Measurements from ENCODE around the gene TRAF7. TPM values are rescaled to one million over a fixed set of nuclear protein-coding genes. Genes with fewer than 3 reads are reported as not detected.
"Not testable (repeated sequence)": the region's sequence is repeated elsewhere in the genome, so short reads cannot be mapped to it uniquely, and the experiment has no call there.

Gene TRAF7
- total and polyA plus RNA-seq, 2 of the 8 experiments (the other 6 are each of a cell fraction or from before 2014, with no cell fraction given) = 96.8 to 148 TPM

GRCh38 chr16:2133797-2134196, 21.8 kb upstream of the TRAF7 start:
- H4K5ac ChIP-seq (ENCODE audit: insufficient read length, low read depth, low read length); CTCF ChIA-PET (ENCODE audit: partially characterized antibody); H3K4me3 ChIP-seq (ENCODE audit: extremely low read depth in 1 of 4, insufficient read depth in 2 of 4, low read depth in 3 of 4, low read length in 4 of 4); H4K8ac ChIP-seq (ENCODE audit: extremely low read depth, insufficient read depth, low read length); H4K20me1 ChIP-seq (replicated peaks in 1 of 2; ENCODE audit: control insufficient read depth in 1 of 2, insufficient read depth in 2 of 2, low read length in 2 of 2); H3K4ac ChIP-seq (replicated peaks; ENCODE audit: insufficient read length, low read depth, low read length); FAIRE-seq; H3K18ac ChIP-seq (ENCODE audit: extremely low read depth, low read length); H3K56ac ChIP-seq (replicated peaks; ENCODE audit: insufficient read length, low read depth, low read length); H3K79me2 ChIP-seq (ENCODE audit: control insufficient read depth in 1 of 2, insufficient read depth in 2 of 2, low read length in 2 of 2); H2AK5ac ChIP-seq (ENCODE audit: low read depth, low read length); H2BK15ac ChIP-seq (ENCODE audit: low read length); H3K36me3 ChIP-seq (ENCODE audit: control insufficient read depth in 2 of 4, insufficient read depth in 4 of 4, low read length in 3 of 4); H3K4me1 ChIP-seq (replicated peaks in 1 of 4; ENCODE audit: control insufficient read depth in 3 of 4, insufficient read depth in 4 of 4, low read length in 3 of 4); POLR2A ChIA-PET (ENCODE audit: partially characterized antibody); H3K9ac ChIP-seq (replicated peaks in 1 of 4; ENCODE audit: extremely low read depth in 1 of 4, low read depth in 3 of 4, low read length in 3 of 4); H3K23ac ChIP-seq (ENCODE audit: insufficient read length); H2AFZ ChIP-seq (ENCODE audit: low read length); H4K91ac ChIP-seq (replicated peaks; ENCODE audit: insufficient read length, low read length); DNase-seq (ENCODE audit: low read depth in 1 of 2, low spot score in 2 of 2); H2BK5ac ChIP-seq (ENCODE audit: low read depth, low read length); H3K27ac ChIP-seq (ENCODE audit: low read depth, low read length); H2BK120ac ChIP-seq (replicated peaks; ENCODE audit: low read depth, low read length); H3K23me2 ChIP-seq (ENCODE audit: low read depth, low read length); H3K9me3 ChIP-seq (ENCODE audit: insufficient read depth in 2 of 2, low read depth in 1 of 2, low read length in 1 of 2); H3K79me1 ChIP-seq (ENCODE audit: low read depth, low read length); H3K27me3 ChIP-seq (replicated peaks in 1 of 4; ENCODE audit: control insufficient read depth in 3 of 4, extremely low read depth in 1 of 4, insufficient read depth in 3 of 4, low read length in 3 of 4); H3K14ac ChIP-seq (ENCODE audit: insufficient read length); H2BK12ac ChIP-seq (ENCODE audit: low read depth, low read length); H2BK20ac ChIP-seq (ENCODE audit: low read length); H3K4me2 ChIP-seq (ENCODE audit: insufficient read depth in 1 of 2, low read depth in 2 of 2, low read length in 2 of 2): not testable (repeated sequence)
- 89% methylated on average over 5 of the region's 12 CpGs; no CpG with 5 or more reads in 1 of the 2 experiments for whole genome bisulfite sequencing, 2 experiments (ENCODE audit: extremely low coverage in 1 of 2, insufficient coverage in 1 of 2, insufficient read length in 1 of 2, insufficient replicate concordance in 2 of 2, low coverage in 1 of 2, low lambda C conversion rate in 2 of 2, missing lambda C conversion rate in 1 of 2)

GRCh38 chr16:2135071-2135470, 20.5 kb upstream of the TRAF7 start:
- H2BK12ac ChIP-seq (ENCODE audit: low read depth, low read length); H4K91ac ChIP-seq (replicated peaks; ENCODE audit: insufficient read length, low read length); H4K8ac ChIP-seq (ENCODE audit: extremely low read depth, insufficient read depth, low read length); H2BK5ac ChIP-seq (ENCODE audit: low read depth, low read length); H2AFZ ChIP-seq (ENCODE audit: low read length); H4K20me1 ChIP-seq (replicated peaks in 1 of 2; ENCODE audit: control insufficient read depth in 1 of 2, insufficient read depth in 2 of 2, low read length in 2 of 2); H3K56ac ChIP-seq (replicated peaks; ENCODE audit: insufficient read length, low read depth, low read length); POLR2A ChIA-PET (ENCODE audit: partially characterized antibody); H4K5ac ChIP-seq (ENCODE audit: insufficient read length, low read depth, low read length); H3K79me1 ChIP-seq (ENCODE audit: low read depth, low read length); H3K9ac ChIP-seq (replicated peaks in 1 of 4; ENCODE audit: extremely low read depth in 1 of 4, low read depth in 3 of 4, low read length in 3 of 4); H3K23me2 ChIP-seq (ENCODE audit: low read depth, low read length); CTCF ChIA-PET (ENCODE audit: partially characterized antibody); H3K9me3 ChIP-seq (ENCODE audit: insufficient read depth in 2 of 2, low read depth in 1 of 2, low read length in 1 of 2); H3K23ac ChIP-seq (ENCODE audit: insufficient read length); H2BK20ac ChIP-seq (ENCODE audit: low read length); H2BK15ac ChIP-seq (ENCODE audit: low read length); H3K36me3 ChIP-seq (ENCODE audit: control insufficient read depth in 2 of 4, insufficient read depth in 4 of 4, low read length in 3 of 4); H2AK5ac ChIP-seq (ENCODE audit: low read depth, low read length); DNase-seq (ENCODE audit: low read depth in 1 of 2, low spot score in 2 of 2); H3K27me3 ChIP-seq (replicated peaks in 1 of 4; ENCODE audit: control insufficient read depth in 3 of 4, extremely low read depth in 1 of 4, insufficient read depth in 3 of 4, low read length in 3 of 4); H3K4ac ChIP-seq (replicated peaks; ENCODE audit: insufficient read length, low read depth, low read length); FAIRE-seq; H2BK120ac ChIP-seq (replicated peaks; ENCODE audit: low read depth, low read length); H3K4me1 ChIP-seq (replicated peaks in 1 of 4; ENCODE audit: control insufficient read depth in 3 of 4, insufficient read depth in 4 of 4, low read length in 3 of 4); H3K18ac ChIP-seq (ENCODE audit: extremely low read depth, low read length); H3K27ac ChIP-seq (ENCODE audit: low read depth, low read length); H3K79me2 ChIP-seq (ENCODE audit: control insufficient read depth in 1 of 2, insufficient read depth in 2 of 2, low read length in 2 of 2); H3K14ac ChIP-seq (ENCODE audit: insufficient read length): not testable (repeated sequence)
- peak overlapping the region in 2 of 4 experiments; percentile 45 to 60; a peak in 5 of 8 replicates for H3K4me3 ChIP-seq (ENCODE audit: extremely low read depth in 1 of 4, insufficient read depth in 2 of 4, low read depth in 3 of 4, low read length in 4 of 4)
- peak overlapping the region in 1 of 2 experiments; percentile 53; a peak in 3 of 4 replicates for H3K4me2 ChIP-seq (ENCODE audit: insufficient read depth in 1 of 2, low read depth in 2 of 2, low read length in 2 of 2)
- 10% methylated on average over 4 of the region's 42 CpGs; no CpG with 5 or more reads in 1 of the 2 experiments for WGBS, 2 experiments (ENCODE audit: extremely low coverage in 1 of 2, insufficient coverage in 1 of 2, insufficient read length in 1 of 2, insufficient replicate concordance in 2 of 2, low coverage in 1 of 2, low lambda C conversion rate in 2 of 2, missing lambda C conversion rate in 1 of 2)
